ENCODE measurements around the gene CLCNKB. TPM values are rescaled to one million over a fixed set of nuclear protein-coding genes. Genes with fewer than 3 reads are reported as not detected.
A peak's percentile ranks its signal among the peaks of the same experiment; 100 is the strongest.

CLCNKB gene
- total and polyA plus RNA-seq, 2 of the 13 experiments (the other 11 are each of a cell fraction or from before 2014, with no cell fraction given): 0.04 TPM; not detected in 1

- no peak for TF ChIP-seq MAZ (IDR thresholded peaks at IDR 0.05; ENCODE audit: borderline replicate concordance, low read depth, low read length)
- peak; percentile 68; the same call in 1 of the 2 replicates for TF ChIP-seq MAZ (CRISPR knock-in tag; IDR thresholded peaks at IDR 0.05; ENCODE audit: low read depth)
- TF ChIP-seq TOE1 (CRISPR knock-in tag; IDR thresholded peaks at IDR 0.05): no peak
- no peak for TF ChIP-seq NONO (IDR thresholded peaks at IDR 0.05)
- no peak for TF ChIP-seq NONO (CRISPR knock-in tag; conservative IDR thresholded peaks at IDR 0.05)
- TF ChIP-seq ZBTB40 (IDR thresholded peaks at IDR 0.05): no peak
- no peak for TF ChIP-seq ZBTB40 (CRISPR knock-in tag; IDR thresholded peaks at IDR 0.05)
- no peak for TF ChIP-seq ATAD3A (CRISPR knock-in tag; IDR thresholded peaks at IDR 0.05)
- no peak for TF ChIP-seq TFE3 (CRISPR knock-in tag; IDR thresholded peaks at IDR 0.05)
- no peak for TF ChIP-seq ZFP90 (CRISPR knock-in tag; IDR thresholded peaks at IDR 0.05; ENCODE audit: borderline replicate concordance)
- no peak for TF ChIP-seq ZNF589 (CRISPR knock-in tag; conservative IDR thresholded peaks at IDR 0.05)
- TF ChIP-seq MXI1 (IDR thresholded peaks at IDR 0.05; ENCODE audit: borderline replicate concordance, low read depth, low read length): peak; percentile 30; the same call in 1 of the 3 replicates
- TF ChIP-seq ZBTB20 (CRISPR knock-in tag; IDR thresholded peaks at IDR 0.05; ENCODE audit: borderline replicate concordance, low read depth): peak; percentile 38; the same call in 1 of the 2 replicates
- no peak for TF ChIP-seq SYNCRIP (IDR thresholded peaks at IDR 0.05; ENCODE audit: insufficient read depth, low read depth, low read length)
- no peak for TF ChIP-seq FOXA1 (IDR thresholded peaks at IDR 0.05)
- TF ChIP-seq FOXA1 (CRISPR knock-in tag; IDR thresholded peaks at IDR 0.05): peak; percentile 90
- peak; percentile 38; the same call in 1 of the 2 replicates for TF ChIP-seq ADNP (CRISPR knock-in tag; IDR thresholded peaks at IDR 0.05)
- no peak for TF ChIP-seq ZKSCAN1 (IDR thresholded peaks at IDR 0.05; ENCODE audit: low read length)
- TF ChIP-seq ZNF780A (CRISPR knock-in tag; IDR thresholded peaks at IDR 0.05): no peak
- TF ChIP-seq ATF5 (CRISPR knock-in tag; IDR thresholded peaks at IDR 0.05; ENCODE audit: low read depth): no peak
Measured at GRCh38 chr1:15994590-15995351, 48.8 kb upstream of the CLCNKB start (continued).

Data from HepG2 (cell line).